ENCODE data around the gene RARRES1. TPM values are rescaled to one million over a fixed set of nuclear protein-coding genes. Genes with fewer than 3 reads are reported as not detected.

Gene RARRES1
- total RNA-seq, 1 experiment from 2014 or later: 1.3 TPM

GRCh38 chr3:158762701-158763100 lies 30.4 kb upstream of the RARRES1 start:
- Histone ChIP-seq H3K27me3 (ENCODE audit: control insufficient read depth, insufficient read depth, low read length) (no peaks in the 10 kb centered on the region), H3K27ac (ENCODE audit: low read length) (no peak overlapping the region), H3K4me1 (ENCODE audit: control insufficient read depth, insufficient read depth, low read length) (no peaks in the 10 kb centered on the region), H3K9me3 (ENCODE audit: control insufficient read depth, insufficient read depth, low read depth, low read length) (no peaks in the 10 kb centered on the region), H3K4me3 (ENCODE audit: low read depth in 2 of 2, low read length in 2 of 2) (no peak overlapping the region), H3K36me3 (ENCODE audit: control insufficient read depth, insufficient read depth, low read length) (no peaks in the 10 kb centered on the region)
- POLR2A ChIA-PET: no interaction called here
- CTCF ChIA-PET: no interaction called here
- no peak for ATAC-seq
- DNase-seq (ENCODE audit: low read depth, low spot score): no peak
- TF ChIP-seq SIN3A (IDR thresholded peaks at IDR 0.05; ENCODE audit: borderline replicate concordance, insufficient read depth, low read depth, low read length) (no peak), TCF7L2 (IDR thresholded peaks at IDR 0.05; ENCODE audit: low read depth, low read length) (no peak), POLR2AphosphoS5 (IDR thresholded peaks at IDR 0.05; ENCODE audit: low read depth, low read length) (no peak), CTCF (IDR thresholded peaks at IDR 0.05) (no peak)
- TF ChIP-seq, protein P1, sequence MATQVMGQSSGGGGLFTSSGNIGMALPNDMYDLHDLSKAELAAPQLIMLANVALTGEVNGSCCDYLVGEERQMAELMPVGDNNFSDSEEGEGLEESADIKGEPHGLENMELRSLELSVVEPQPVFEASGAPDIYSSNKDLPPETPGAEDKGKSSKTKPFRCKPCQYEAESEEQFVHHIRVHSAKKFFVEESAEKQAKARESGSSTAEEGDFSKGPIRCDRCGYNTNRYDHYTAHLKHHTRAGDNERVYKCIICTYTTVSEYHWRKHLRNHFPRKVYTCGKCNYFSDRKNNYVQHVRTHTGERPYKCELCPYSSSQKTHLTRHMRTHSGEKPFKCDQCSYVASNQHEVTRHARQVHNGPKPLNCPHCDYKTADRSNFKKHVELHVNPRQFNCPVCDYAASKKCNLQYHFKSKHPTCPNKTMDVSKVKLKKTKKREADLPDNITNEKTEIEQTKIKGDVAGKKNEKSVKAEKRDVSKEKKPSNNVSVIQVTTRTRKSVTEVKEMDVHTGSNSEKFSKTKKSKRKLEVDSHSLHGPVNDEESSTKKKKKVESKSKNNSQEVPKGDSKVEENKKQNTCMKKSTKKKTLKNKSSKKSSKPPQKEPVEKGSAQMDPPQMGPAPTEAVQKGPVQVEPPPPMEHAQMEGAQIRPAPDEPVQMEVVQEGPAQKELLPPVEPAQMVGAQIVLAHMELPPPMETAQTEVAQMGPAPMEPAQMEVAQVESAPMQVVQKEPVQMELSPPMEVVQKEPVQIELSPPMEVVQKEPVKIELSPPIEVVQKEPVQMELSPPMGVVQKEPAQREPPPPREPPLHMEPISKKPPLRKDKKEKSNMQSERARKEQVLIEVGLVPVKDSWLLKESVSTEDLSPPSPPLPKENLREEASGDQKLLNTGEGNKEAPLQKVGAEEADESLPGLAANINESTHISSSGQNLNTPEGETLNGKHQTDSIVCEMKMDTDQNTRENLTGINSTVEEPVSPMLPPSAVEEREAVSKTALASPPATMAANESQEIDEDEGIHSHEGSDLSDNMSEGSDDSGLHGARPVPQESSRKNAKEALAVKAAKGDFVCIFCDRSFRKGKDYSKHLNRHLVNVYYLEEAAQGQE (IDR thresholded peaks at IDR 0.05; ENCODE audit: insufficient read depth in 1 of 2, low read depth in 2 of 2, low read length in 1 of 2): no peak
- BruUV-seq (replicated peaks): no TSS peak
- intact Hi-C loops (cut with micrococcal nuclease; ENCODE audit: unreplicated experiment): no loop called here
- in situ Hi-C loops (cut with HindIII; ENCODE audit: low pct_unique_long_range_greater_than_20kb, low sequenced_read_pairs): no loop called here

- Histone ChIP-seq H3K4me3 (ENCODE audit: low read depth in 2 of 2, low read length in 2 of 2) (no peak overlapping the region), H3K9me3 (ENCODE audit: control insufficient read depth, insufficient read depth, low read depth, low read length) (no peaks in the 10 kb centered on the region), H3K4me1 (ENCODE audit: control insufficient read depth, insufficient read depth, low read length) (no peaks in the 10 kb centered on the region), H3K27ac (ENCODE audit: low read length) (no peak overlapping the region), H3K36me3 (ENCODE audit: control insufficient read depth, insufficient read depth, low read length) (no peaks in the 10 kb centered on the region), H3K27me3 (ENCODE audit: control insufficient read depth, insufficient read depth, low read length) (no peaks in the 10 kb centered on the region)
- POLR2A ChIA-PET: no interaction called here
- ATAC-seq (no peak), DNase-seq (ENCODE audit: low read depth, low spot score) (no peak)
- in situ Hi-C loops (cut with HindIII; ENCODE audit: low pct_unique_long_range_greater_than_20kb, low sequenced_read_pairs) (no loop called here), intact Hi-C loops (cut with micrococcal nuclease; ENCODE audit: unreplicated experiment) (no loop called here)
- TF ChIP-seq, protein P1 (IDR thresholded peaks at IDR 0.05; ENCODE audit: insufficient read depth in 1 of 2, low read depth in 2 of 2, low read length in 1 of 2): no peak
- TF ChIP-seq SIN3A (IDR thresholded peaks at IDR 0.05; ENCODE audit: borderline replicate concordance, insufficient read depth, low read depth, low read length): no peak
- no peak for TF ChIP-seq CTCF (IDR thresholded peaks at IDR 0.05)
- no peak for TF ChIP-seq TCF7L2 (IDR thresholded peaks at IDR 0.05; ENCODE audit: low read depth, low read length)
- no peak for TF ChIP-seq POLR2AphosphoS5 (IDR thresholded peaks at IDR 0.05; ENCODE audit: low read depth, low read length)
- no TSS peak for BruUV-seq (replicated peaks)
- CTCF ChIA-PET: no interaction called here
Measured at GRCh38 chr3:158761350-158761749, 29.1 kb upstream of the RARRES1 start.
